RWPE2 (cell line): ENCODE data around the gene CAMK1D.

Source experiments
- ATAC-seq: fragments of 200-7000 bp; cut with Tn5 transposase; 3 replicates; pipeline ENCODE4 v1.9.1; 2021; ENCODE audit warnings: low read depth
- DNase-seq: peaks from one replicate; pipeline ENCODE4 v3.0.0-alpha.2; 2020; ENCODE audit warnings: low spot score
- H3K27ac ChIP-seq: fragments of 450-650 bp; 2 replicates; pipeline ENCODE4 v1.5.1; 2017; ENCODE audit warnings: mild to moderate bottlenecking; ENCODE audit not compliant: poor library complexity, severe bottlenecking
- H3K27me3 ChIP-seq: fragments of 250-450 bp; sonication (Bioruptor Pico); 2 replicates; pipeline ENCODE4 v1.5.1; 2021; ENCODE audit warnings: mild to moderate bottlenecking, moderate library complexity; ENCODE audit not compliant: insufficient read depth, poor library complexity, severe bottlenecking
- H3K36me3 ChIP-seq: fragments of 250-450 bp; sonication (Bioruptor Pico); 2 replicates; pipeline ENCODE4 v1.5.1; 2020; ENCODE audit warnings: low read depth, mild to moderate bottlenecking, moderate library complexity
- H3K4me1 ChIP-seq: fragments of 250-450 bp; sonication (Bioruptor Pico); 2 replicates; pipeline ENCODE4 v1.5.1; 2021; ENCODE audit warnings: mild to moderate bottlenecking, moderate library complexity; ENCODE audit not compliant: insufficient read depth, poor library complexity, severe bottlenecking
- H3K4me3 ChIP-seq: fragments of 250-450 bp; sonication (Bioruptor Pico); 2 replicates; pipeline ENCODE4 v1.5.1; 2021; ENCODE audit warnings: mild to moderate bottlenecking, moderate library complexity; ENCODE audit not compliant: severe bottlenecking
- H3K9me3 ChIP-seq: fragments of 250-450 bp; sonication (Bioruptor Pico); 2 replicates; pipeline ENCODE4 v1.5.1; 2021; ENCODE audit warnings: mild to moderate bottlenecking, moderate library complexity; ENCODE audit not compliant: severe bottlenecking
- TF ChIP-seq, protein P1 (sequence below): fragments of 450-650 bp; IDR thresholded peaks from one replicate; pipeline ENCODE4 v1.5.1; 2017; ENCODE audit warnings: mild to moderate bottlenecking, moderate library complexity; ENCODE audit not compliant: poor library complexity, severe bottlenecking

Gene CAMK1D

DNA sequence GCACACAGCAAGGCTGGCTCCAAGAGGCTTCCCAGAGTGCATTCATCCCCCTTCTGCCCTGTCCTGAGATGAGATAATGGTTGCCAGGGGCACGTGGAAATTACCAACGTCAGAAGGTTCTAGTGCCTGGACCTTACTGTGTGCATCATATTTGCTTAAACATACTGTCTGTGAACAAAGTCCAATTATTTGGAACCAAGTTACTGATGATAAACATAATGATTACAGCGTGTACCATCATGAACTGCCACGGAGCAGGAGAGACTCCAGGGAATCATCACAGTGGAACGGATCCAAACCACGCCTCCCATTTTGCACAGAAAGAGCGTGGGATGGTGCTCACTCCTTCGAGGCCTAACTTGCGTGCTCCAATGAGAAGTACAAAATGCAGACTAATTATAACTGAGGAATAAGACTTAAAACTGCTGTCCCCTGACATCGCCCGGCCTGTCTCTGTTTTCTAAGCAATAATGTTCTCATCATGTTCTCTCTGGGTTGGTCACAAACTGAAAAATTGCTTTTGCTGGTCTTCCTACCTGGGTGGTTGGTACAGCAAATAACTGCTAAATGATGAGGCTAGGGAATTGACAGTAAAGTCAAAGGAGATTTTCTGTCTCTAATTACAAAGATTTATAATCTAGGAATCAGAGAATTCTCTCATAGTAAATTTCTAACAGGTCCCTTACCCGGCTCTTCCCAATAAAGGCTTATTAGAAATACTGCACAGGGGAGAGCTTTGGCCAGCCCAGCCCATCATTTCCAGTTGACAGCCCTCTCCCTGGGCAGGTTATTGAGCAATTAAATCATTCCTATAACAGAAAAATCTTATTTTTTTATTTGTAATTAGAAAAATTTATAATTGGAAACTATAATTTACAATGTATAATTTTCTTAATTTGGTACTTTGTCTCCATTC, 182.2 kb downstream of the CAMK1D start:
- Histone ChIP-seq H3K27me3 (no peaks in the 10 kb centered on the region), H3K4me3 (no peak overlapping the region), H3K4me1 (no peaks in the 10 kb centered on the region), H3K9me3 (no peaks in the 10 kb centered on the region), H3K27ac (no peak overlapping the region), H3K36me3 (no peaks in the 10 kb centered on the region)
- ATAC-seq (no peak), DNase-seq (no peak)
- TF ChIP-seq, protein P1, sequence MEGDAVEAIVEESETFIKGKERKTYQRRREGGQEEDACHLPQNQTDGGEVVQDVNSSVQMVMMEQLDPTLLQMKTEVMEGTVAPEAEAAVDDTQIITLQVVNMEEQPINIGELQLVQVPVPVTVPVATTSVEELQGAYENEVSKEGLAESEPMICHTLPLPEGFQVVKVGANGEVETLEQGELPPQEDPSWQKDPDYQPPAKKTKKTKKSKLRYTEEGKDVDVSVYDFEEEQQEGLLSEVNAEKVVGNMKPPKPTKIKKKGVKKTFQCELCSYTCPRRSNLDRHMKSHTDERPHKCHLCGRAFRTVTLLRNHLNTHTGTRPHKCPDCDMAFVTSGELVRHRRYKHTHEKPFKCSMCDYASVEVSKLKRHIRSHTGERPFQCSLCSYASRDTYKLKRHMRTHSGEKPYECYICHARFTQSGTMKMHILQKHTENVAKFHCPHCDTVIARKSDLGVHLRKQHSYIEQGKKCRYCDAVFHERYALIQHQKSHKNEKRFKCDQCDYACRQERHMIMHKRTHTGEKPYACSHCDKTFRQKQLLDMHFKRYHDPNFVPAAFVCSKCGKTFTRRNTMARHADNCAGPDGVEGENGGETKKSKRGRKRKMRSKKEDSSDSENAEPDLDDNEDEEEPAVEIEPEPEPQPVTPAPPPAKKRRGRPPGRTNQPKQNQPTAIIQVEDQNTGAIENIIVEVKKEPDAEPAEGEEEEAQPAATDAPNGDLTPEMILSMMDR, result no peak

DNA sequence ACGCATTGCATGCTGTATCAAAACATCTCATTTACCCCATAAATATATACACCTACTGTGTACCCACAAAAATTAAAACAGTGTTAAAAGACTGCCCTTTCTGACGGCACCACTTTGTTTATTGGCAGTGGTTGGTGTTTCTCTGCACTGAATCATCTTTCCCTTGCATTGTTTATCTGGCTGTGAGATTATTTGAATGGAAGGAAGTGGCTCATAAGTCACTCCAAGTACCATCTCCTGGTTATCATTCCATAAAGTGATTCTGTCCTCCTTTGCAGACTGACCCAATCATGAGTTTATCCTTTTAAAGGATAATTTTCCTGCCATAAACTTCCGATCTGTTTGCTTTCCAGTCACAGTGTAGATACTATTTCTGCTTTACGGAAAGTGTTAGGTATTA, 183.8 kb downstream of the CAMK1D start:
- TF ChIP-seq, protein P1, result no peak
- Histone ChIP-seq H3K27me3 (no peaks in the 10 kb centered on the region), H3K4me1 (no peaks in the 10 kb centered on the region), H3K27ac (no peak overlapping the region), H3K36me3 (no peaks in the 10 kb centered on the region), H3K4me3 (no peak overlapping the region), H3K9me3 (no peaks in the 10 kb centered on the region)
- no peak for ATAC-seq
- no peak for DNase-seq

GRCh38 chr10:12533723-12534122, 184.4 kb downstream of the CAMK1D start:
- Histone ChIP-seq H3K36me3 (no peaks in the 10 kb centered on the region), H3K27me3 (no peaks in the 10 kb centered on the region), H3K9me3 (no peaks in the 10 kb centered on the region), H3K4me3 (no peak overlapping the region), H3K4me1 (no peaks in the 10 kb centered on the region), H3K27ac (no peak overlapping the region)
- no peak for ATAC-seq
- no peak for DNase-seq
- TF ChIP-seq, protein P1, result no peak

GRCh38 chr10:12534824-12535223, 185.5 kb downstream of the CAMK1D start:
- DNase-seq (no peak), ATAC-seq (no peak)
- Histone ChIP-seq H3K27me3 (no peaks in the 10 kb centered on the region), H3K4me1 (no peaks in the 10 kb centered on the region), H3K27ac (no peak overlapping the region), H3K4me3 (no peak overlapping the region), H3K36me3 (no peaks in the 10 kb centered on the region), H3K9me3 (no peaks in the 10 kb centered on the region)
- TF ChIP-seq, protein P1, result no peak

DNA sequence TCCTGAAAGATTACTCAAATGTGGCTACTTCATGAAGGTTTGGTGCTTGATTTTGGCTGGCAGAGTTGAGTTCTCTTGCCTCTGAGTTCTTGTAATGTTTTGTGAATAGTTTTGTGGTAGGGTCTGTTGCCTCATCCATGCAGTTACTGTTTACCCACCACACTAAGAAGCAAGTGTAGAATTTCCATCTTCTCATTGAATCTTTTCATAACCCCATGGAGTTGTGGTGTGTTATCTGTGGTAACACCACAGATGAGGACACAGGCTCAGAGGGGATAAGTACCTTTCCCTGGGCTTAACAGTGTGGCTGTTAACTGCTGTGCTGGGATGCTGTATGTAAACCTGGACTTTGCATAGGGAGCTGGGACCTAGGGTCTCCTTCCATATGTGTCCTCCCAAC, 186.3 kb downstream of the CAMK1D start:
- DNase-seq (no peak), ATAC-seq (no peak)
- no peaks in the 10 kb centered on the region for H3K36me3 ChIP-seq
- H3K27ac ChIP-seq, result no peak overlapping the region
- no peaks in the 10 kb centered on the region for H3K27me3 ChIP-seq
- no peaks in the 10 kb centered on the region for H3K4me1 ChIP-seq
- H3K9me3 ChIP-seq, result no peaks in the 10 kb centered on the region
- H3K4me3 ChIP-seq, result no peak overlapping the region
- TF ChIP-seq, protein P1, result no peak
